Measurements from ENCODE around the gene INPP5D.

Gene INPP5D

GRCh38 chr2:233241803-233242202, 181.7 kb downstream of the INPP5D start:
- H3K4me3 ChIP-seq (replicated peaks in 1 of 2; ENCODE audit: low read depth in 2 of 2, low read length in 2 of 2): no peak overlapping the region
- no peak for DNase-seq (ENCODE audit: low read depth in 2 of 2)
- TF ChIP-seq CTCF (IDR thresholded peaks at IDR 0.05; ENCODE audit: low read depth, low read length): no peak

- no peak overlapping the region for H3K4me3 ChIP-seq (replicated peaks in 1 of 2; ENCODE audit: low read depth in 2 of 2, low read length in 2 of 2)
- peak in 1 of 2 donors; percentile 59 for DNase-seq (ENCODE audit: low read depth in 2 of 2)
- TF ChIP-seq CTCF (IDR thresholded peaks at IDR 0.05; ENCODE audit: low read depth, low read length): no peak
These were observed 182.2 kb downstream of the INPP5D start for GRCh38 chr2:233242231-233242927.

- no peak for DNase-seq (ENCODE audit: low read depth in 2 of 2)
- no peak for TF ChIP-seq CTCF (IDR thresholded peaks at IDR 0.05; ENCODE audit: low read depth, low read length)
- H3K4me3 ChIP-seq (replicated peaks in 1 of 2; ENCODE audit: low read depth in 2 of 2, low read length in 2 of 2): no peak overlapping the region
These were observed 183.2 kb downstream of the INPP5D start for GRCh38 chr2:233243348-233243747.

- TF ChIP-seq CTCF (IDR thresholded peaks at IDR 0.05; ENCODE audit: low read depth, low read length): no peak
- H3K4me3 ChIP-seq (replicated peaks in 1 of 2; ENCODE audit: low read depth in 2 of 2, low read length in 2 of 2): no peak overlapping the region
- peak in 1 of 2 donors; percentile 54 for DNase-seq (ENCODE audit: low read depth in 2 of 2)
These were observed 184.7 kb downstream of the INPP5D start for GRCh38 chr2:233244818-233245217.

- no peak overlapping the region for H3K4me3 ChIP-seq (replicated peaks in 1 of 2; ENCODE audit: low read depth in 2 of 2, low read length in 2 of 2)
- DNase-seq (ENCODE audit: low read depth in 2 of 2): no peak
- no peak for TF ChIP-seq CTCF (IDR thresholded peaks at IDR 0.05; ENCODE audit: low read depth, low read length)
These were observed 185.3 kb downstream of the INPP5D start for GRCh38 chr2:233245406-233245805.

- no peak overlapping the region for H3K4me3 ChIP-seq (replicated peaks in 1 of 2; ENCODE audit: low read depth in 2 of 2, low read length in 2 of 2)
- DNase-seq (ENCODE audit: low read depth in 2 of 2): no peak
- no peak for TF ChIP-seq CTCF (IDR thresholded peaks at IDR 0.05; ENCODE audit: low read depth, low read length)
These were observed 187.0 kb downstream of the INPP5D start for GRCh38 chr2:233247116-233247515.

- TF ChIP-seq CTCF (IDR thresholded peaks at IDR 0.05; ENCODE audit: low read depth, low read length): no peak
- peak in 1 of 2 donors; percentile 76 for DNase-seq (ENCODE audit: low read depth in 2 of 2)
- H3K4me3 ChIP-seq (replicated peaks in 1 of 2; ENCODE audit: low read depth in 2 of 2, low read length in 2 of 2): no peak overlapping the region
These were observed 187.6 kb downstream of the INPP5D start for GRCh38 chr2:233247744-233248143.
